Kasumi-1 (cell line): ENCODE data around the gene MARCKSL1.

Source experiments
- DNase-seq, 2 experiments: peaks; one replicate each; lab custom pipeline; 2025; lab: John Stamatoyannopoulos, UW

MARCKSL1 gene

DNA sequence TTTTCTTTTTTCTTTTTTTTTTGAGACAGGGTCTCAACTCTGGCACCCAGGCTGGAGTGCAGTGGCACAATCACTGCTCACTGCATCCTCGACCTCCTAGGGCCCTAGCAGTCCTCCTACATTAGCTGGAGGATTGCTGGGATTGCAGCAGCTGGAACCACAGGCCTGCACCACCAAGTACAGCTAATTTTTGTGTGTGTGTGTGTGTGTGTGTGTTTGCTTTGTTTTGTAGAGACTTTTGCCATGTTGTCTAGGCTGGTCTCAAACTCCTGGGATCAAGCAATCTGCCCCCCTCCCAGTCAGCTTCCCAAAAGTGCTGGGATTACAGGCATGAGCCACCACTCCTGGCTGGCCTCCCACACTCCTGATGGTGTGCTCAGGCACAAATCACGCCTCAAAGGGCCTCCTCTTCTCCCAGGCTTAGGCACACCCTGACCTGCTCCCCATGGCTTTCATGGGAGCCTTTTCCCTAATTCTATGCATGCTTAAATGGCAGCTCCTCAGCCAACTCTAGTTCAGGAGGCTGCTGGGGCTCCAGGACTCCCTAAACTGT lies 16.9 kb upstream of the MARCKSL1 start:
- DNase-seq, result no peak

DNA sequence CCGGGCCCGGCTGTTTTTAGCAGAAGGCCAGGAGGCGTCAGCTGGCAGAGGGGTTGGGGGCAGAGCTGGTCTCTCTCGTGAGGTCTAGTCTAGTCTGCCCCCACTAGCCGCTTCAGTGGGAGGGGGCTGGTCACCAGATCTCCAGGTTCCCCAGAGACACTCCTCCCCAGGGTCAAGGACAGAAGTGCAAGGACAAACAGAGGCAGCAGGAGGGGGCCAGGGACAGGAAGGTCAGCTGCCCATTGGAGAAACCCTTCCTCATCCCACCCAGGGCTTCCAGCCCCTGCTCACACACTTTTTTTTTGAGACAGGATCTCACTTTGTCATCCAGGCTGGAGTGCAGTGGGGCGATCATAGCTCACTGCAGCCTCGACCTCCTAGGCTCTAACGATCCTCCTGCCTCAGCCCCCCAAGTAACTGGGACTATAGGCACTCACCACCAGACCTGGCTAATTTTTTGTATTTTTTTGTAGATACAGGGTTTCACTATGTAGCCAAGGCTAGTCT lies 16.3 kb upstream of the MARCKSL1 start:
- no peak for DNase-seq

DNA sequence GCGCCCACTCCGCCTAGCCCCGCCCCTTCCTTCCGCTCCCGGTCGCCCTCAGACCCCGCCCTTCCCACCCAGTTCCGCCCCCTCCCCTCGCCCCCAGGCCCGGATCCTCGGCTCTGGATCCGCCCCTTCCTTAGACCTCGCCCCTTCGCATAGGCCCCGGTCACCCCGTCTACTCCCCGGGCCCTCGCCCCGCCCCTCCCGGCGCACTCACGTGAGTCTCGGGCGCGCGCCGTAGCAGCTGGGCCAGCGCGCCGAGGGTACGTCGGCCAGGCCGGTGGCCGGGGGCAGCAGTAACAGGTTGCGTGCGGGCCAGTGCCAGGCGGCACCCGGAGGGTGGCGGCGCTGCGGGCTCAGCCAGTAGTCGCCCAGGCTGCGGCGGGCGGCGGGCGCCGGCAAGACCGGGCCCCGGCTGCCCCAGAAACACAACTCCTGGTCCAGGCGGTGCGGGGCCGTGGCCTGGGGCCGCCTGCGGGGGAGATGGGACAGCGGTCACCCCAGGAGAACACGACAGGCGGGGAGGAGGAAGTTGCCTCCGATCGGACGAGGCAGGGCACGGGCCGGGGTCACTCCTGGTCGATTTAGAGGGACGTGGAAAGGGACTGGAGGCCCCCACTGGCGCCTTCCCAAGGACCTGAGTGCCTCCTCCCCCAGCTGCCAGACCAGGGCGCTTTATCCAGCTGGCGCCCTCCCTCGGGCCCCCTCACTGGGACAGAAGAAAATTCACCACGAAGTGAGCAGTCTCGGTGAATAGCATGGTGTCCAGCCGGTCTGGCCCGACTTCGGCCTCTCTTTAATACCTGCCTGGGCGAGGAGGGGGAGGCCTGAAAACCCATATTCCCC lies 15.6 kb upstream of the MARCKSL1 start:
- peak; percentile 91 to 93 for DNase-seq

DNA sequence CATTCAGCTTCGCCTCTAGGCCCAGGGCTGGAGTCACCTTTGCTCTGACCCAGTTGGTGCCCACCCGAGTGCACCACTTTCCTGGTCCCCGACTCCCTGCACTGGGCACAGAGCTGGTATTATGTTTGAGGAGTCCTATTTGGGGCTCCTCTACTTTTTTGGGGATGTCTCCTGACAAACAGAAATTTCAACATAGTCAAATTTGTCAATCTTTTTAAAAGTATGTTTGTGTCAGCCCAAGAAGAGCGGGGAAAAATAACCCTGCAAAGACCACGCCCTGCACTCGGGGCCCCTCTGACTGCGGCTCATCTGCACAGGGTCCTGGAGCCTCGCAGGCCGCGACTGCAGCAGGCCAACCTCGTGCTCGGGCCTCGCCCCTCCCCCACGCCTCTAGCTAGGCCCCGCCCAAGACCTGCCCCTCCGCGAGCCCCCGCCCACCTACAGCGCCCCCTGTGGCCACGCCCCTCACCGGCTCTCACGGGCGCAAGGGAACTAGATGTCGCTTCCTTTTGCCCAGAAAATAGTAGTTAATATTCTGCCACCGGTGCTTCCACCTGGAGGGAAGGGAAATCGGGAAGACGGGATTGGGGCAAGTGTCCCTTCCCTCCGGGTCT lies 14.9 kb upstream of the MARCKSL1 start:
- DNase-seq, result peak; percentile 77 to 80

DNA sequence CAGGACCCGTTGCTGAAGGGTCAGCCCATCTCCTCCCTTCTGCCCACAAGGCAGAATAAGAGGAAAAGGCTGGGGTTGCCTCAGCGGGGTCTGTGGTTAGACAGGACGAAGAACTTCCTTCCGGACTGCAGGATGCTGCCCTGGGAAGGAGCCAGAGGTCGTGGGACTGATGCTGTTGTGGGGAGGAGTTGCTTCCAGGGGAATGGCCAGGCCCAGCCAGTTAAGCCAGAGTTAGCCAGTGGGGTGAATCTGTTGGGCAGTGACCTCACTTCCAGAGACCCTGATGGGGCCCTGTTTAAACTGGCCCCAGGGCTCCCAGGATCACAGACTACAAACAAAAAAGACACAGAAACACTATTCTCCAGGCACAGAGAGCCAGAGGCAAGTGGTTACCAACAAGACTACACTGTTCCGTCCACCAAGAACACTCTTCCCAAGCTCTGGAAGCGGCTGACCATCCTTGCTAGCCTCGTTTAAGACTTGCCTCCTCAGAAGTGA lies 13.2 kb upstream of the MARCKSL1 start:
- DNase-seq, result peak; percentile 38 to 50

DNA sequence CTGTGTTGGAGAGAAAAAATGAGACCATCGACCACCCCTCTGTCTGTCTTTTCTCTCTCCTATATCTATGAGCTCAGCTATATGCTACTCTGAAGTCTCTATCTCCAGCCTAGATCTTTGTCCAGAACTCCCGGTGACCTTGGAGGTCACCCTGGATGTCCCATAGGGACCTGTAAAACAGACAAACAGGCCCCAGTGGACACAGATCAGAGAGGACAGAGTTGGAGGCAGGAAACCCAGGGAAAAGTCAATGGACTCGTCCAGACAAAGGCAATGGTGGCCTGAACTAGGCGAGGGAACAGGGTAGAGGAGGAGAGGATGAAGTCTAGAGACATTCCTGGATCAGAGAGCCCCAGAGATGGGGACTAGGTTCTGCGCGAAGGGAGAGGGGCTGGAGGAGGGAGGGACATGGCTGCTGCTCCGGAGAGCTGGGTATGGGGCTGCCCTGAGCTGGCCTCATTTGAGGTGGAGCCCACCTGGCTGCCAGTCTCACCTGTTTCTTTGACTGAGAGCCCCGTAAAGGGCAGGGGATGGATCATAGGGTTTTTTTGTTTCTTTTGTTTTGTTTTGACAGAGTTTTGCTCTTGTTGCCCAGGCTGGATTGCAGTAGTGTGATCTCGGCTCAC lies 10.6 kb upstream of the MARCKSL1 start:
- DNase-seq, result no peak

DNA sequence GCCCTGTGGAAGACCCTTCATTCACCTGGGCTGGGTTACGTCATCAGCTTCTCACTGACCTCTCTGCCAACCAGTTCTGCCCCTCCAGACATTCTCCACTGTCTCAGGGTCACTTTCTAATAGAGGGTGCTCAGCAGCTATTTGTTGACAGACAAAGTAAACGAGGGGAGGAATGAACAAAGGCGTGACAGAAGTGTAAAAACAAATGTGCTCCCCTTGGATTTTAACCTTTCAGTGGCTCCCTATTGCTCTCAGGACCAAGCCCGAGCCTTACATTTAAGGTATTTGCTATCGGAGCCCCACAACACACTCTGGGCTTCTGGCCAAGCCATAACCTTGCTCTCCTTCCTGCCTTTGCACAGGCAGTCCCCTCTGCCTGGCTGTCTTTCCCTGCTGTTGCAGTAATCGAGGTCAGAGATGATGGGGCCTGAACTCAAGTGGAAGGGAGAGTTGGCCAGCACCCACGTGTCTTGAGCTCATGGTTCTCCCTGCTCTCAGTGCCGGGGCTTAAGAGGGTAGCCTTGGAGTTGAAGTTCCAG lies 9.3 kb upstream of the MARCKSL1 start:
- DNase-seq, result peak; percentile 63 to 75

DNA sequence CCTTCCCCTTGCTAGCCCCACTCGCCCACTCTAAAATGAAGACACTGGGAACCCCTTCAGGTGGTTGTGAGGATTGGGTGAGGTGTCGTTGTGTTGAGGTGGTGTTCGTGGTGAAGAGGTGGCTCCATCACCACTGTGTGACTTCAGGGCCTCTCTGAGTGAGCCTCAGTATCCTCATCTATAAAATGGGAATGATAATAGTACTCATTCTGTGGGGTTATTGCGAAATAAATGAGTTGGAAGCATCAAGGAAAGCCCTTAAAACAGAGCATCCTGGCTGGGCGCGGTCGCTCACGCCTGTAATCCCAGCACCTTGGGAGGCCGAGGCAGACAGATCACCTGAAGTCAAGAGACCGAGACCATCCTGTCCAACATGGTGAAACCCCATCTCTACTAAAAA lies 6.7 kb upstream of the MARCKSL1 start:
- no peak for DNase-seq

DNA sequence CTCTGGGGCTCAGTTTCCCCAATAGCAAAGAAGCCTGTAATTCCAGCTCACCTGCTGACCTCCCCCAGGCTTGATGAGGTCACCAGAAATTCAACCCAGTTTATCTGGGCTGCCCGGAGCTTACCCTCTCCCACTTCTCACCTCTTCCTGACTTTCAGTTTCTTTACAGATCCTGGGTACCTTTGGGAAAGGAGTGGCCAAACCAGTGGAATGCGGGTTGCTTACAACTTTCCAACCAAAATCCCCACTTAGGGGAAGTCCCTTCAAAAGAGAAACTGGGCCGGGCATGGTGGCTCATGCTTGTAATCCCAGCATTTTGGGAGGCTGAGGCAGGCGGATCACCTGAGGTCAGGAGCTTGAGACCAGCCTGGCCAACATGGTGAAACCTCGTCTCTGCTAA lies 5.9 kb upstream of the MARCKSL1 start:
- no peak for DNase-seq

DNA sequence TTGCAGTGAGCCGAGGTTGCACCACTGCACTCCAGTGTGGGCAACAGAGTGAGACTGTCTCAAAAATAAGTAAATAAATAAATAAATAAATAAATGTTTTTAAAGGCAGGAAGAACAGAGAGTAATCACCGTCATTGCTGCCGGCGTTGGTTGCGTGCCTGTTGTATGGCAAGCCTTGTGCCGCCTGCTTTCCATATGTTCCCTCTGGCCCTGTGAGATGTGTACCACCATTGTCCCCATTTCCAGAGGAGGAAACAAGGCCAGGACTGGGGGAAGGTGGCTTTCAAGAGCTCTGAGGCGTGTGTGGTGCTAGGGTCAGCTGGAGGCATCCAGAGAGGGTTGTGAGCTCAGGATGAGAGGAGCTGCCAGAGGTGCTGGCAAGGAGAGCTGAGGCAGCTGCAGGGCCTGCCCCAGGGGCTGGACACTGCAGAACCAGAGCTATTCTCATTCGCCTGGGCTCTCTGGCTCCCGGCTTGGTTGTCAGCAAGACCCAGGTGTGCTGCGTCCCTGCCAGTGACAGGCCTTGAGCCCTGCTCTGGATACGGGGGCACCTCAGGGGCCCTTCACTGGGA lies 5.2 kb upstream of the MARCKSL1 start:
- DNase-seq, result no peak

DNA sequence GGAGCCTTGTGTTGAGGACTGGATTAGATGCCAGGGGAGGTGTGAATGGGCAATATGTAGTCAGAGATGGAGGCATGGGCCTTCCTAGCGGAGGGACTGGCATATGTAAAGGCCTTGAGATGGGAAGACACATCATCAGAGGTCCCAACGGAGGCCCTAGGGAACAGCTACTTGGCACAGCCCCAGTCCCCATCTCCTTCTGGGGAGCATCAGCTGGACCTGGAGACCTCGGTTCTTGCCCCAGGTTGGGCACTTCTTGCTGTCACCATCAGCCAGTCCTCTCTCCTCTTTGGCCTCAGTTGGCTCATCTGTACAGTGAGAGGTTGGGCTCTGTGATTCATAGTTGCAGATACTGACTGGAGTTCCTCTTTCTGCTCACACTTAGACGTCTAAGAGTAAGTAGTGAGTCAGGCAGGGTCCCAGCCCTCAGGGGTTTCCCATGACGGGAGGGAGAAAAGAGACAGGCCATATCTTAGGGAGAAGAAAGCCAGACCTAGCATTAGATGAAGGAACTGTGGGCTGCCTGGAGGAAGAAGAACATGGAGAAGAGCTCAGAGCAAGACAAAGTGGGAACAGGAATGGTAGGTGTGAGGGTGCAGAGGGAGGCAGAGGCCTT lies 3.4 kb upstream of the MARCKSL1 start:
- peak; percentile 92 to 93 for DNase-seq

DNA sequence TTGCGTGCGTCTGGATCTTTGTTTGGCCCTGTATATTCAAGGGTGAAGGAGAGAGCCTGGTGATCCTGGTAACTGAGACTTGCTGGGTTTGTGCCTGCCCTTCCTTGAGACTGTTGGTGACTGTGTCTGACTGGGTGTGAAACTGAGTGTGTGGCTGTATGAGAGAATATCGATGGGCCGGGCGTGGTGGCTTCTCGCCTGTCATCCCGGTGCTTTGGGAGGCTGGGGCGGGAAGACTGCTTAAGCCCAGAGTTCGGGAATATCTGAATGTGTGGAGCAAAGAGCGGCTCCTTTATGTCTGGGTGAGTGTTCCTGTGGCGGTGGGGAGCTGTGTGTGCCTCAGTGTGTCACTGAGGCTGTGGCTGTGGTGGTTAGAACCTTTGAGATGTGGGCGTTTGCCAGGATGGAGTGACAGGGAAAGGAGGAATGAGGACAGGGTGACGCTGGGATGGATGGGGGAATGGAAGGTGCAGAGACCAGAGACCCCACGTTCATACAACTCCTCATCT lies 2.7 kb upstream of the MARCKSL1 start:
- no peak for DNase-seq

DNA sequence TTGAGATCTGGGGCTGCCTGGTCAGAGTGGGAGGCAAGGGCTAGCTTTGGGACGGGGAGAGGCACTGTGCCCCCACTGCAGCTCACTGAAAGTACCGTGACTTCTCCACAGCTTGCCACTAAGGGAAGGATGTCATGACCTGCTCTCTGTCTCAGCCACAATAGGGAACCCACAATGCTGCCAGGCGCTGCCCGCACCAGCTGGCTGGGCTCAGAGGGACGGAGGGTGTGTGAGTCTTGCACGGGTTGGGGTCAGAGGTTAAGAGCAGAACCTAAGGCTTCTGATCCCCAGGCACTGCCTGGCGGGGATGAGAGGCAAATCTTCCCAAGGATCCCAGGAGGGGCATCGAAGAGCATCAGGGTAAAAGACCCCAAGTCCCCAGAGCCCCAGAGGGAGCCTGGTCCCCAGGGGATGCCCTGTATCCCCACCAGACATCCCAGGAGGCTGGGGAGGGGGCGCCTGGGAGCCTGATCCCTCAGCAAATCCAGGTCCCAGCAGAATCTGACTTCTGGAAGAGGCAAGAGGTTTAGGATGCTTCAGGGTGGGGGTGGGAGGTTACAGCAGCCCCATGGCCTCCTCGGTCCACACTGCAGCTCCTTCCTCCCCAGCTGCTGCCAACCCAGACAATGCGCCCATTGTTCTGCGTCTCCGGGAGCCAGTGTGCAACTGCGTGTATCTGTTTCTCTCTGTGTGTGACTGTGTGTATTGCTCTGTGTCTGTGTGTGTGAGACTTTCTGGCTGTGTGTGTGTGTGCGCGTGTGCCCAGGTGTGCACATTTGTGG lies 2.0 kb upstream of the MARCKSL1 start:
- DNase-seq, result no peak

DNA sequence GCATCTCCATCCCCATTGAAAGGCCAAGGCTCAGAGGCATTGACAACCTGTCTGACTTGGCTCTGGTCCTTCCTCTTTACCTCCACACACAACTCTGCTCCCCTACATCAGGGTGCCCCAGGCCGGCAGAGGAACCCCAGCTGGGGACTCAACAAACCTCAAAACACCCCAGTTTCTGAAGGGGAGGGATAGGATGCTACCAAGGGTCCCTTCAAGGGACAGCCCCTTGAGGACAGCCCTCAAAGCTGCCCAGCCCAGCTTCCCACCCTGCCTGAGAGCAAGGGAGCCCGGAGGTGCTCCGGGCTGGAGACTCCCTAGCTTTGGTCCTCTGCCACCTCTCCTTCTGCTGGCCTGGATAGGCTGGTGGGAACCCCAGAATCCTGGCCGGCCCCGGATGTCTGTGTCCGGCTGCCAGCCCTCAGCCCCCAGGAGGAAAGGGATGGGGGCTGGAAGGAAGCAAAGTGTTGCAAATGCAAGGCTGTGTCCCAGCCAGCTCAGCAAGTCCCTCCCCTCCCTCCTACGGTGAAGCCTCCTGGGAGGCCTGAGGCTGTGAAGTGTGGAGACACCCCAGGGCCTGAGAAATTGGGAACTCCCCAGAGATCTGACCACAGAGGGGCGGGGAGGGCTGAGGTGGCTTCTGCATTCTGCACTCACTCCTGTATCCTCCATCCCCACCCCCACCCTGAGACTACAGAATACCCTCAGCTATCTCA lies 1.1 kb upstream of the MARCKSL1 start:
- peak; percentile 90 to 93 for DNase-seq

DNA sequence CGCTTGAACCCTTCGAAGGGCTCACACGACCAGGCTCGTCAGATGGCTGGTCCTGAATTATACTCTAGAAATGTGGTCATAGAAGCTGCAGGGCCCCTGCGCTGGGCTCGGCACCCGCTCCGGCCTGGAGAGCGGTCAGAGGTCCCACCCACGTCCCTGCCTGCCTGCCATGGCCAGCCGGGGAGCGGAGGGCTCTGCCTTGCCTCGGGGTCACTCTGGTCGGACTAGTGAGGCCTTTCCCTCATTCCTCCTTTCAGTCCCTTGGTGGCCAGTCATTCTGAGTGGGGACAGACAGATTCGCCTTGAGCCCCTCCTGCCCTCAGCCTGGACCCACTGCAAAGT lies 529 bp upstream of the MARCKSL1 start:
- no peak for DNase-seq

DNA sequence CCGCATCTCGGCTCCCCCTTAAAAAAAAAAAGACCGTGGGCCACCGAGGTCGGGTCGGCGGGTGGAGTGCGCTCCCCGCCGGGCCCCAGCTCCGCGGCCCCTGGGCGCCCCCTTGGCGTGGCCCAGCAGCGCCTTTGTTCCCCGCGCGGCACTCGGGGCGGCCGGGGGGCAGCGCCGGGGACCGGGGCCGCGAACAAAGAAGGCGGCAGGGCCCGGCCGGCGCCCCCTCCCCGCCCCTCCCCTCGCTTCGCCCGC lies 571 bp downstream of the MARCKSL1 start:
- no peak for DNase-seq

DNA sequence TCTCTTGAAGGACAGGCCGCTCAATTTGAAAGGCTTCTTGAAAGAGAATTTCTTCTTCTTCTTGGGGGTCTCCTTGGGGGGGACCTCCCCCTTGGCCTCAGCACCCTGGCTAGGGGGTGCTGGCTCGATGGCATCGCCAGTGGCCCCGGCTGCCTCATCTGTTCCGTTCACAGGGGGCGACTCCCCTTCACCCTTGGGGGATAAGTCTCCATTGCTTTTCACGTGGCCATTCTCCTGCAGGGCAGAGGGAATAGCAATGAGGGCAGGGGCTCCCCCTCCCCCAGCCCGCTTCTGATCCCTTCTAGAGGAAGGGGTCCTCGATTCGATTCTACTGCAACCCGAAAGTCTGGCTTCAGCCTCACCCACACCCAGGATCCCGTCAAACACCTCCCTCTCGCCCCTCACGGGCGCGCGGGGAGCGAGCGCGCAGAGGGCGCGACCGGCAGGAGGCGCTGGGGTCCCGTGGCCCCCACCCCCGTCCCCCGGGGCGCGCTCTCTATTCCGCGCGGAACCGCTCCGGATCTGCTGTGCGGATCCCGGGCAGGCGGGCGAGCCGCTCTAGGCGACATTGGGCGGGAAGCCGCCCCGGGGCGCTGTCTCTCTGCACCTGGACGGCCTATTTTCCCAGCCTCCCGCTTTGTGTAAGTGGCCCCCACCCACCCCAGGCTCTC lies 1.0 kb downstream of the MARCKSL1 start:
- DNase-seq, result peak; percentile 33 to 41

DNA sequence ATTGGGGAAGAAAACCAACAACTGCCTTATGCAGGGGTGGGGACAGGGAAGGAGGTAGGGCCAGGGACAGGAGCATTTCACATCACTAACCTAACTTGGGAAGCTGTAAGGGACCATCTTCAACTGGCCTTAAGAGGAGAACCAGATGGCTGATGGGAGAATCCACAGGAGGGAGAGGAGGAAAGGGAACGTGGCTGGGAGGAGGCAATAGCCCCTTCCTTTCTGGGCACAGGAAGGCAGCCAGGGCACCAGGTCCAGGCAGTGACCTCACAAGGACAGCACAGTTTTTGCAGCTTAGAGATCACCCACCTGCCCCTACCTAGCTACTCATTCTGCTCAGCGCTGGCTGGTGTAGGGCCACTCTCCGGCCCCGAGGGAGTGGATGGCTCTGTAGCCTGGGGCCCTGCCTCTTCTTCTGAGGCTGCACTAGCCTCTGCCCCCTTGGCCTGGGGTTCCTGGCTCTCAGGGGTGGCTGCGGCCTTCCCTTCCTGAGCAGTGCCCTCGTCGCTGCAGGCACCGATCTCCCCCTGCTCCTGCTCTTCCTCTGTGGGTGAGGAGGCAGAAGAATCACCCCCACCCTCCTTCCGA lies 1.7 kb downstream of the MARCKSL1 start:
- DNase-seq, result no peak
